GM20431 (cell line): ENCODE data around the gene FAM169A.
"Not testable (repeated sequence)": the region's sequence is repeated elsewhere in the genome, so short reads cannot be mapped to it uniquely, and the experiment has no call there.

ENCODE experiments used
- in situ Hi-C: fragments of 300-500 bp; cut with MseI, MboI; formaldehyde crosslinking; loops from one replicate; pipeline ENCODE4 v1.15.0; 2020; ENCODE audit warnings: low sequenced_read_pairs; ENCODE audit not compliant: unreplicated experiment

Gene FAM169A

DNA sequence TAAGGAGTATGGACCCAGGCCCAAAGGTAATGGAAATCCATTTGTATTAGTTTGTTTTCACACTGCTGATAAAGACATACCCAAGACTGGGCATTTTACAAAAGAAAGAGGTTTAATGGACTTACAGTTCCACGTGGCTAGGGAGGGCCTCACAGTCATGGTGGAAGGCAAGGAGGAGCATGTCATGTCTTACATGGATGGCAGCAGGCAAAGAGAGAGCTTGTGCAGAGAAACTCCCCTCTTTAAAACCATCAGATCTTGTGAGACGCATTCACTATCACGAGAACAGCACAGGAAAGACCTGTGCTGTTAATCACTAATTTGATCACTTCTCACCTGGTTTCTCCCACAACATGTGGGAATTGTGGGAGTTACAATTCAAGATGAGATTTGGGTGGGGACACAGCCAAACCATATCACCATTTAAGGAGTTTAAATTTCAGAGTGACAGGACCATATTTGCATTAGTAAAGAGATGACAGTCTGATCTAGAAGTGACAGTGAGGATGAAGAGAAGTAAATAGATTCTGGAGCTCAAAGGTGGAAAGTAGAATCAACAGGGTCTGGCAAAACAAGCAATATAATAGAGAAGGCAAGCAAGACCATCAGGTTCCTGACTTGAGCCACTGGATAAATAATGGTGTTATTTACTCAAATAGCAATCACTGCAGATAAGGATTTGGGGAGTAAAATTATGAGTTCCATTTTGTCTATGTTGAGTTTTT, 7.5 kb upstream of the FAM169A start:
- in situ Hi-C loops, result no loop called here

DNA sequence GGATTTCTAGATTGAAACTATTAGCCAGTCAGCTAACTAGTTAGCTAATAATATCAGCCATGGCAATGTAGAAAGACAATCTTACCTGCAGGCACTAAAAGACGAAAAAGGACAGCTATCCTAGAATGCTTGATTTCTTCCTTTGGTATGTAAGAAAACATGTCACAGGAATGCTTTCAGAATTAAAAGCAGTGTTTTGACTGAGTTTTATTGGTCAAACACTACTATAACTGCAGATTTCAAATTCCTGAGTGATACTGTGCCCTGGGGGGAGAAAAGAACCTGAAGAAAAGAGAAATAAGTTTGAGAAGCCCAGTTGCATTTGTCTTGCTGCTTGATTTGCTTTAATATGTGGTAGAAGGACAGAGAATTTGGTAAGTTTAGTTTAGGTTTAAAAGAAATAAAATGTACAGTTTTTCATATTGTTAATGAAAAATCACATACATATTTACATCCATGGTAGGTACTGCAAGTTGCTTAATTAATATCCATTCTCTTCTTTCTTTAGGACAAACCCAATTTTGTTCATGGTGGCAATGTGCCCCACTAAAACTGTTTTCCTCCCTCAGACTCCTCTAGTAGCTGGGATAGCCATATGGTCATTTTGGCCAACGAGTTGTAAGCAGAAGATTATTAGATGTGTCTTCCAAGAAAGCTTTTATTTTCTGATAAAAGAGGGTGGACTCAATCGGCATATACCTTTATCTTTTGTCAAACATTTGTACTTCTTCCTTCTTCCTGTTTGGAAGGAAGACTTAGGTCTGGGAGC, 4.3 kb upstream of the FAM169A start:
- in situ Hi-C loops, result no loop called here

GRCh38 chr5:74869414-74869813, 3.2 kb upstream of the FAM169A start:
- in situ Hi-C loops, result not testable (repeated sequence)

DNA sequence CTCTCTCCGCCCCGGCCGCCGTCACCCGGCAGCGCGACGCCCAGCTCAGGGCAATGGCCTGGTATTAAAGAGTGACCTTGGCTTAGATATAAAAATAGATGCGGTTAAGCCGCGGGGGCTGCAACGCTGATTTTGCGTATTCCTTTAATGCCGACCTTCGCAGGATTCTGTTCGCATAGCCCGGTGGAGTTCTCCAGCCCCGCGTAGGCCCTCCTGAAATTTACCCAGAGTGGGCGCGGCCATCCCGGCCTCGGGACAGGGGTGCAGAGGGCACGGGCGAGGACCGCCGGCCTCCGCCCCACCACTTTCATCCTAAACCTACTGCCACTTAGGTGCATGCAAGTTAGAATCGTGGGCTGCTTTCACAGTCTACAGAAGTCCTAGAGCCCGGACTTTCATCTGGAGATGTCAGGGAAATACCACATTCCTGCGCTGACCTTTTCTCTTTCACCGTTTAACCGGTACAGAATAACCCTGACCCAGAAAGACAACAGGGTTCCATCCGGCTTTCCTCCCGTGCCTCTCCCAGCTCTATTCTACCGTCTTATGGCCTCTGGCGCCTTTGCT, 492 bp upstream of the FAM169A start:
- in situ Hi-C loops, result no loop called here

- in situ Hi-C loops, result no loop called here
These were observed 857 bp downstream of the FAM169A start for GRCh38 chr5:74865256-74865803.

- in situ Hi-C loops, result no loop called here
These were observed 1.4 kb downstream of the FAM169A start for GRCh38 chr5:74864823-74865222.

DNA sequence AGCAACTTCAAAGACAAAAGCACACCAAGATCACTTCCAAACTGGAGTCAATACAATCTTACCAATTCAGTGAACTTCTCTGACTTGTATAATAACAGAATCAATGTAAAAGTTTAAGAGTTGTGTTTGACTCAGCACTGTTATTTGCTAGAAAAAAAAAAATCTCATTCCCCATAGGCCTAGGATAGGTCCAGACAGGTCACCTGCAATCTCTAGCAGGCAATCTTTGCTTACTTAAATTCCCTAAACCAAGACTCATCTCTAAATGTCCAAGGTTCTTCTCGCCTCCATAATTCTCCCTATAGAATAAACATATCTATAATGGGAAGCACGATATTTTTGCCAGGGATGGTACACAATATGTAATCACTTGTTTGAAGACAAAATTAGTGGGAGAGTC, 2.5 kb downstream of the FAM169A start:
- in situ Hi-C loops, result no loop called here

DNA sequence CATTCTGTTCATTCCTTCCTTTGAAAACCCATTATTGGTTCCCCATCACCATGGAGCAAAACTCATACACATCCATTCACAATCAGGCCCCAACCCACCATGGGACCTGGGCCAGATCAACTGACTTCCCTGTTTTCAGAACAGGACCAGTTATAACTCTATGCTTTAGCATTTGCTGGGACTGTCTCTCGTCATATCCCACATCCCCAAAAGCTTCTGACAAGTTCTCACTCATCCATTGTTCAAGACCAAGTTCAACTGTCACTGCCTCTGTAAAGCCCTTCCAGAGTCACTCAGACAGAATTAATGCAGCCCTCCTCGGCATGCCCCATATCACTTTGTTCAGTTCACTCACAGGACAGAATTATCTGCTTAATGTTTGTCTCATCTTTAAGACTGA, 4.0 kb downstream of the FAM169A start:
- in situ Hi-C loops, result no loop called here

- in situ Hi-C loops, result not testable (repeated sequence)
These were observed 9.2 kb downstream of the FAM169A start for GRCh38 chr5:74856975-74857374.

GRCh38 chr5:74853256-74853655, 12.9 kb downstream of the FAM169A start:
- in situ Hi-C loops, result no loop called here

GRCh38 chr5:74851684-74852353, 14.4 kb downstream of the FAM169A start:
- in situ Hi-C loops, result no loop called here

GRCh38 chr5:74850789-74851425, 15.3 kb downstream of the FAM169A start:
- in situ Hi-C loops, result no loop called here

DNA sequence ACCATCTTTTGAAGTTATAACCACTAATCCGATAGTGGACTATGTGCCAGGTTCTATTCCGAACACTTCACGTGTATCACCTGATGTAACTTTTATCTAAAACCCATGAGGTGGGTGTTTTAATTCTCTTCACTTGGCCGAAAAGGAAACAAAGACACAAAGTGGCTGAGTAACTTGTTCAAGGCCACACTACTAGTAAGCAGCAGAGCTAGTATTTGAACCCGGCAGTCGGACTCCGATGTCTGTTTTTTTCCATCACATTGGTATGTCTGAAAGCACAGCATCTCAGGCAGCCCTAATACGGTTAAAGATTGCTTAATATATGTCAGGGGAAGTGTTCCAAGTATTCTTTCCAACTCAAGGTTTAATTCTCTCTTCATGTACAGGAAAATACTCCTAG, 16.2 kb downstream of the FAM169A start:
- in situ Hi-C loops, result no loop called here

DNA sequence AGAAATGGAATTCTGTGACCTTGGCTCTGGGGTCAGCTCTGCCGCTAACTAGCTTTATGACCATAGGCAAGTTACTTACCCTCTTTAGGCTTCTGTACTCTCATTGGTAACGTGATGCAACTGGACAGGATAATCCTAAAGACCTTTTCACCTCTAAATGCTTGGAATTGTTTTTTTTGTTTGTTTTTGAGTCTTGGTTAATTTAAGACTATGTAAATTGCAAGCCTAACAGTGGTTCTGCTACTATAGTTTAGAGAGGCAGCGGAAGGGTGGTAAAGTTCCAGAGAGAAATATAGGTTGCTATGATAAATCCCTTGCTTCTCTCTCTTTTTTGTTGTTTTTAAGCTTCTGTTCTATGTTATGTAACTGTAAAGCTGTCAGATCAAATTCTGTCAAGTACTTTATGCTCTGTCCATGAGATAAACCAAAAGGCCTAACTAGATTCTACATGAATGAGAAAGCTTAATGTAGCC, 17.6 kb downstream of the FAM169A start:
- in situ Hi-C loops, result no loop called here

- in situ Hi-C loops, result no loop called here
These were observed 27.0 kb downstream of the FAM169A start for GRCh38 chr5:74839229-74839628.

DNA sequence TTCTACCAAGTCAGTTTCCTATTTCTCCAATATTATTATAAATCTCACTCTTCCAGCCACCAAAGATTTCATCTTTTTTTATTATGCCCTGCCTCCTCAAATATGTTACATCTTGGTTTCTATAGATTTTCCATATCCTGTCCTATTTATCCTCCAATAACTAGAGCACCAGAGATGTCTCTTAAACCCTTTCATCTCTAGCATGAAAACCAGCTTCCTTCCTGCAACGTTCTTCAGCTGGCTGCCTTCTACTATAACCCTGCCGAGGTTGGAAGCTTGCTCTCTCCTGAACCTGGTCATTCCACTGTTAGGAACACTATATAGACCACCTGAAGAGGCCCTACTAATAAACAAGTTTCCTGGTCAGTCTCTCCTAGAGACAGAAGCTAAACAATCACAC, 27.9 kb downstream of the FAM169A start:
- in situ Hi-C loops, result no loop called here

DNA sequence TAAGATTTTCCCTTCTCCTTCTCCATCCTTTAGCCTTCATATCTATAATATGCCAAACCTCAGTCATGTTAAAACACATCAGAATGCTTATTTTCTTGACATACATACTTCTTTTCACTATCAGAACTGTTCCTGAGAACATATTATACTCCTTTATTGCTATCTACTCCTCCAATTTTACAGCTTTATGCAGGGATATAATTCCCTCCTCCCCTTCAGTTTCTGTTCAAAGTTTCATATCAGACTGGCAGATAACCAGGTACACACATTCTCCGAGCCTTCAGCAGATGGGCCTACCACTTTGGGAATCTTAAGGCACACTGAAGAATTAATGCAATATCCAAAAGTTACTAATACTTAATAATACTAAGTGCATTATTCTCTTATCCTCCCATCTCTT, 29.1 kb downstream of the FAM169A start:
- in situ Hi-C loops, result no loop called here

DNA sequence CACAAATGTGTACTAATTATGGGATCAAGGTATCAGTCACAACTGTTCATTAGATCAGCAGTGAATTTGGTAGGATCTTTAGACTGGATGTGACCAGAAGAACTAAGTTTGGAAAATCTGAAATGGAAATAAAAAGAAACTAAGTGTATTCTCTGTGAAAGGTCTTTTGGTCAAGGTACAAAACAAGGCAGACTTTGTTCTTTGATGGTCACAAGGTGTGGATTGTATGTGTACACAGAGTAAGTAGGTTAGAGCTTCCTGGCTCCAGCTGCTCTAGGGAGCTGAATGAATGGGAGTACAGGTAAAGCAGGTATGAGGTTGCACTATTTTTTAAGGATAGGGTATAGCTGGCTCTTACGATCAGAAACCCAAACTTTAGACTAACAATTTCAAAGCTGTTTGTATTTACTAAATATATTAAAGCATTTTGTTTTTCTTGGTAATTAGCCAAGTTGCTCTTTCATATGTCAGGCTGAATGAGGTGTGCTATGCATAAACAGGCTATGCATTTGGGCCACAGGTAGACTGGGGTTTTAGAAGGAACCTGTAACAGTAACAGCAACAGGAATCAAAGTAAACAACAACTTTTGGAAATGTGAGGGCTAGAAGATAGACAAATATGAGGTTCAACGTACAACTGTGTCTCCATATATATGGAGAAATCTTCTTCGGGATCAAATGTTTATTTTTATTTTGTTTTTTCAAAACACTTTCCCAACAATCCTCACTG, 32.5 kb downstream of the FAM169A start:
- in situ Hi-C loops, result no loop called here

DNA sequence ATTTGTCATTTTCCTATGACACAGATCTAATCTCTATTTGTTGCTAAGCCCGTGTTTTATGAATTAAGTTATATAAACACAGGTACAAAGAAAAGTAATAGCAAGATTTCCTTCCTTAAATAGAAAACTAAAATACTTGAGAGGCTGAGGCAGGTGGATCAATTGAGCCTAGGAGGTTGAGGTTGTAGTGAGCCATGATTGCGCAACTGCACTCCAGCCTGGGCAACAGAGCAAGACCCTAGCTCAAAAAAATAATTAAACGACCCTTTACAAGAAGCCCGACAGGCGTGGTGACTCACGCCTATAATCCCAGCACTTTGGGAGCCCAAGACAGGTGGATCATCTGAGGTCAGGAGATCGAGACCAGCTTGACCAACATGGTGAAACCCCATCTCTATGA, 36.8 kb downstream of the FAM169A start:
- in situ Hi-C loops, result no loop called here
